GM18951 (cell line): ENCODE measurements around the gene ANAPC4.

Experiments used
- POLR2A ChIP-seq: IDR thresholded peaks from 4 replicates; pipeline ENCODE4 v1.6.1; 2011; ENCODE audit warnings: mild to moderate bottlenecking; ENCODE audit not compliant: insufficient read length, insufficient read depth; ENCODE audit errors: extremely low read depth
- in situ Hi-C: fragments of 300-500 bp; cut with MboI; formaldehyde crosslinking; loops from one replicate; pipeline ENCODE4 v1.12.0; 2022; ENCODE audit warnings: low sequenced_read_pairs, mixed read lengths, inconsistent platforms; ENCODE audit not compliant: unreplicated experiment

Gene ANAPC4

DNA sequence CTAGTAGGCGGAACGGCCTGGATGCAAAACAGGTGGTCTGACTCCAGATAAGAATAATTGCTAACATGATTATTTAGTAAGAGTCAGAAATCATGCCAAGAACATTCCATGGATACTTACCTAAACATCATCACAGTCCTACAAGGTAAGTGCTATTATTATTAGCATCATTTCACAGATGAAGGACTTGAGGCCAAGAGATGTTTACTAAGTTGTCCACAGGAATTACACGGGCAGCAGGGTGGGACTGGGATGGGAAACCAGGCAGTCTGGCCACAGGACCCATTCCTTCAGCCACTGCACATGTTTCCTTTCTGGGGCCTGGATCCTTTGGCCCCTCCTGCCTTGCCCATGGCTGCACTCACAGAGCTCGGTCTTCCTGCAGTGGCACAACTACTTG, 48.3 kb downstream of the ANAPC4 start:
- TF ChIP-seq POLR2A, result no peak
- in situ Hi-C loops, result loop anchor here (25.0 kb wide), 1 partner anchor 337 kb away; no protein-coding TSS in a partner anchor

DNA sequence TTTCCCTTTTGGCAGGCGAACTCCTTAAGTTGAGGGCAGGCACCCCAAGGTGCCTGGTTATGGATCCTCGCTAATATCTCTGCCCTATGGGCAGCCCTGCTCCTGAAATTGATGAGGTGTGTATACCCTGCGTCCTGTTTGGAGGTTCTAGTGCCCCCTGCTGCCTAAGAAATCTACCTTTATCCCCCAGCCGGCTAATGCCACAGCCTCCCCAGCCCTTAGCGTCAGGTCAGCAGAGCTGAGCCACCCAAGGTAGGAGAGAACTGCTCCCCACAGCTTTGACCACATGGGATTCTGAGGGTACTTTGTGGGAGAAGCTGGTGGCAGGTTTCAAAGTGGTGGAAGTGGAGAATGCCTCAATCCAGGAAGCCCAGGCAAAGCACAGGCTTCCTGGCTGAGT, 50.8 kb downstream of the ANAPC4 start:
- no peak for TF ChIP-seq POLR2A
- in situ Hi-C loops, result loop anchor here (25.0 kb wide), 1 partner anchor 334 kb away; no protein-coding TSS in a partner anchor

DNA sequence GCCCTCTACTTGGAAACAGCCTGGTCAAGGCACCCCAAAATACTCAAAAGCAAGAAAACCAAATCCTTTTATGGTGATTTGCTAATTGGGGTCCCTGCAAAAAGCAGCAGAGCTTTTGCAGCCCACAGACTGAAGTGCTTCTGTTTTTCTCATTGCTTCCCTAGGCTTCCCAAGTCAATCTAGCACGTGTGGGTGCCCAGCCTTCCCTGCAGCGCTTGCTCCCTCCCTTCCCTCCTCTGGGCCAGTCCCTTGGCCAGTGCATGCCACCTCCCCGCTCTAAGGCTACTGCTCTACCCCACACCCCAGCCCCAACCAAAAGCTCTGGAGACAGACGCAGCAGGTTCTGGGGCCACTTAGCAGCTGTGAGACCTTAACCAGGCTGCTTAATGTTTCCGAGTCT, 53.6 kb downstream of the ANAPC4 start:
- in situ Hi-C loops, result loop anchor here (25.0 kb wide), 1 partner anchor 332 kb away; no protein-coding TSS in a partner anchor
- TF ChIP-seq POLR2A, result no peak

DNA sequence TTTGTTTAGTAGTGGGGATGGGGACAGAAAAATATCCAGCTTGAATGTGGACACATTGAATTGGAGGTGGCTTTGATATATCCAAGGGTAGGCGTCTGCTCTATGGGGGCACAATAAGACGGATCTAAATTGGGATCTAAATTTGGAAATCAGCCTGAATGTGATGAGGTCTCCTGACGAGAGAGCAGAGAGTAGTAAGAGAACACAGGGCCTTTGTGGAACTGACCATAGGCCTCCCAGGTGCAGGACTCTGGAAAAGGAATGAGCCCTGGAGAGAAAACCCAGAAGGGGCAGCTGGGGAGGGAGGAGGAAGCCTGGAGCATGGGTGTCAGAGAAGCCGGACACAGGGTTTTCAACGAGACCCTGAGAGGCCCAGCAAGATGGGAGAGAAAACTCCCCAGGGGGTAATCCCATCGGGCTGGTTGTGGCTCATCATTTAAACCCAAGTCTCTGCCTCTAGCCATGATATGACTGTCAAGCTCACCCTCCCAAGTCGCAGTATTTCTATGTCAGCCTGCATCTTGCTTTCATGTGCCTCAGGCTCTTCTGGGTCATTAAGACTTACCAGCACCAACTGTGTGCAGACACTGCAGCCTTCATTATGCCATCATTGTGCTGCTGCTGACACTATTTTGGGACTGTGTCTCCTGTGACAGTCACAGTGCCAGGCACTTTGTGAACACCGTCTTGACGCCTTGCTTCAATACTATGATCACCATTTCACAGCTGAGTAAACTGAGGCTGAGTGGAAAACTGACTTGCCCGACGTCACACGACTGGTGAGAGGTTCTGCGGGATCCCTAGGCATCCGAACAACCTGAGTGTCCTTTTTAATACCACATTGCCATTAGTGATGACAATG, 57.1 kb downstream of the ANAPC4 start:
- in situ Hi-C loops, result loop anchor here (25.0 kb wide), 1 partner anchor 328 kb away; no protein-coding TSS in a partner anchor
- TF ChIP-seq POLR2A, result no peak

DNA sequence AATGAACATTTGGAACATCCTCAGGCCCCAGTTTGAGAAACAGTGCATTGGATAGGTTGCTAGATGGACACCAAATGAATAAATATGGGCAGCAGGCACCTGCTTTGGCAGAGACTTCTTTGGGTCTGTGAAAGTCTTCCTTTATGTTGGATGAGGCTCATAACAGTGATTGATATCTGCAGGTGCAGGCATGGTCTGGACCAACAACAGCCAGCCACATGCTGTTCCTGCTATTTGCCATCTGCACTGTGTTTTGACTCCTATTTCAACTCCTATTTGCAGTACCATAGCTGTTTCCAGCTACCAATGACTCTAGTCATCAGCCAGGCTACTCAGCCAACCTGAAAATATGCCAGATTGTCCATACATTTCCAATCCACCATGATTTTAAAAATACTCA, 60.9 kb downstream of the ANAPC4 start:
- no peak for TF ChIP-seq POLR2A
- in situ Hi-C loops, result loop anchor here (25.0 kb wide), 1 partner anchor 324 kb away; no protein-coding TSS in a partner anchor

DNA sequence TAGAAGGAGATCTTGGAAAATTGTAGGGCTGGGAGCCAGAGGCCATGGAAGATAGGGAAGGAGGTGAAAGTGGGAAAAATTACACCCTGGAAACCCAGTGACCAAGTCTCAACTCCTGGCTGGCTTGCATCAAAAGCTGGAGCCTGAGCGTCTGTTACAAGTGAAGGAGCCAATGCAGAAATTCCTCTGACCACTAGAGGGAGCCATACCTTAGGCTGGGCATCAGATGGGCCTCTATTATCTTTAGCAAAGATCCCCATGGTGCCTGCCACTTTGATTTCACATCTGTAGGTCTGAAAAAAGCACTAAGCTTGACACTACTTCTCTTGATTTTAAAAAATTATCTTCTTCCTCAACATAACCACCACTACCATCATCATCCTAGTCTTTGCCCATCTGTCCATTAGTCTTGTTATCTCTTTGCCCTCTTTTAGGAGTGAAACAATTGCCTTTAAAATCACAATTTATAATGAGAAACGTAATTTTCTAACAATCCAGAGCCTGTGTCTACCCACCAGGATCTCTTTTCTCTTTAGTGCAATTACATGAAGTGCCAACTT, 62.9 kb downstream of the ANAPC4 start:
- no peak for TF ChIP-seq POLR2A
- in situ Hi-C loops, result loop anchor here (25.0 kb wide), 1 partner anchor 322 kb away; no protein-coding TSS in a partner anchor

DNA sequence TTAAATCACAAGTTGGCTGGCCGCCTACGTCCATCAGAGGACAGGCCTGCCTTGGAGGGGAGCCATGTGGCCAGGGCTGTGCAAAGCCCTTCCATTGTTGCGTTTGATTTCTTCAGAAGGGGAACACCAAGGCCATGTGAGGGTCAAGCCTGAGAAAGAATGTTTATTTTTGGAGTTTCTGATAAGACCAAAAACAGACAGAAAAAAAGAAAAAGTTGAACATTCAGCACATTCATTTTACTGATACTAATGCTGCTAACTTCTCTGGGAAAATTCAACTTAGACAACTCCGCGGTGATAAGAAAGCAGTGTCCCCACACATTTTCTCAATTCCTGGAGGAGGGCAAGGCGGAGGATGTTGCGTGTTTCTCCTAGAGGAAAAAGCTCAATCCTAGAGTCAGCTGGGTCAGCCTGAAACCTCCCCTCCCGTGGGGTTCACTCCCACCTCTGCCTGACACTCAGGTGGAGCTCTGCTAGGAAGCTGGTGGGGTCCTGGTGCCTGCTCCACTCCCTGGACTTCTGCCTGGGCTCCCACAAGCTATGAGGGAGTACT, 63.5 kb downstream of the ANAPC4 start:
- no peak for TF ChIP-seq POLR2A
- in situ Hi-C loops, result loop anchor here (25.0 kb wide), 1 partner anchor 322 kb away; no protein-coding TSS in a partner anchor

DNA sequence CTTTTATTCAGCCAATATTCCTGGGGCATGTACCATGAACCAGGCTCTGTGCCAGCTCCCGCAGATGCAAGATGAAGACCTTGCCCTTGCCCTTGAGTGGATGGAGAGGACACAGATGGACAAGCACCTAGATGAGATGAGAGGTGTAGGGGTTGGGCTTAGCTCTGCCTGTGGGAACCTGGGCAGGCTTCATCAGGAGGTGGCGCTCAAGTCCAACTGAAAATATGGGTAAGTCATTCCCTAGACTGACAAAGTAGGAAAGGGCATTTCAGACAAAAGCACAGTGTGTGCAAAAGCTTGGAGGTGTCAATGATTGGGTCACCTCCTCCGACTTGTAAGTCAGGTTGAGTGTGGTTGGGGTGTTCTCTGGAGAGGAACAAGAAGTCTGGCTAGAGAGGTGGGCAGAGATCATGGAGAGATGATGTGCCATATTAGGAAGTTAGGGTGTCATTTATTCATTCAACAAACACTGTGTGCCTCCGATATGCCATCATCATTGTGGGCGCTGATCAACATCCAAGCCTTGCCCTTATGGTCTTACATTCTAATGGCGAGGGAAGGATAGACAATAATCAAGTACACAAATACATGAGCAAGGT, 64.6 kb downstream of the ANAPC4 start:
- TF ChIP-seq POLR2A, result no peak
- in situ Hi-C loops, result loop anchor here (25.0 kb wide), 1 partner anchor 321 kb away; no protein-coding TSS in a partner anchor

DNA sequence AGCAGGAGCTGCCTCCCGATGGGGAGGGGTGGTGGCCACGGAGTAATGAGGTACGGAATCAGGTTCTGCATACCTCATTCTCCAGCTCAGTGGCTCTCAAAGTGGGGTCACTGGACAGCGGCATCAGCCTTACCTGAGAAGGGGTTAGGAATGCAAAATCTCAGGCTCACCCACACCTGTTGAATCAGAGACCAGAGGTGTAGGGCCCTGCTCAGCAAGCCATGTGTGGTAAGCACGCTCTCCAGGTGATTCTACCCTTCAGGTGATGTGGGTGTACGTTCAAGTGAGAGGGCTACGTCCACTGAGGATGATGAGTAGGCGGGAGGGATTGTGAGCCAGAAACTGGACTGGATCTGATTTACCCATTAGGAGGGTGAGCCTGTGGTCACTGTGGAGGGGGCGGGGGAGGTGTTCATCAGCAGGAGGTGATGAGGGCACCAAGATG, 65.8 kb downstream of the ANAPC4 start:
- no peak for TF ChIP-seq POLR2A
- in situ Hi-C loops, result loop anchor here (25.0 kb wide), 1 partner anchor 319 kb away; no protein-coding TSS in a partner anchor

DNA sequence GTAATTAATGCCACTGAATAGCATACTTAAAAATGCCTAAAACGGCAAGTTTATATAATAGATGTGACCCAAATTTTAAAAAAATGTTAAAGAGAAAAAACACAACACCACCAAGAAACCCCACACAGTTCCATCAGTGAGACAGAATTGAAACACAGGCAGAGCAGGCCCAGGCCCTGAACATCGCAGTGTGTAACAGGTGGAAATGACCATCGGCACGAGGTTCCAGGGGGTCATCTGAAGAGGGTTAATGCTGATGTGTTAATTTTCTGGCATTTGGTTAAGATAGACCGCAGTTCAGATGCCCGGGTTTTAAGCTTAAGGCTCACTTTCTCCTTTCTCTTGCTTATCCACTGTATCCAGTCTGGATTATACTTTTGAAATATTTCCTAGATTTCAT, 66.8 kb downstream of the ANAPC4 start:
- TF ChIP-seq POLR2A, result no peak
- in situ Hi-C loops, result loop anchor here (25.0 kb wide), 1 partner anchor 318 kb away; no protein-coding TSS in a partner anchor

DNA sequence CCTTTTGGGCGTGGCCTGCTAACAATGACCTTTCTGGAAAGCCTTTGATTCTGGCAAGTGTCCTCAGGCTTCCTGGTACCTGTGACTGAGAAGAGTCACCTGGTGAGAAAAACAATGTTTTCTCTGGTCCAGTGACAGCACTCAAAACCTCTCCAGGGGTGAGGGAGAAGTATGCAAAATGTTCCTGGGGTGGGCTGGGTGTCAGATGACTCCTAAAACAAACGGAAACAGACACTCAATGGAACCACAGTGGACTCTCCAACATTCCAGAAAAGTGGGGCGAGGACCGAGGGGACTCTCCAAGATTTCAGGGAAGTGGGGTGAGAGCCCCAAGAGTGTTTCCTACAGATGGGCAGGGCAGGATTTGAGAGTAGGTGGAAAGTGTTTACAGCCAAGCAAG, 69.5 kb downstream of the ANAPC4 start:
- in situ Hi-C loops, result loop anchor here (25.0 kb wide), 1 partner anchor 316 kb away; no protein-coding TSS in a partner anchor
- no peak for TF ChIP-seq POLR2A

DNA sequence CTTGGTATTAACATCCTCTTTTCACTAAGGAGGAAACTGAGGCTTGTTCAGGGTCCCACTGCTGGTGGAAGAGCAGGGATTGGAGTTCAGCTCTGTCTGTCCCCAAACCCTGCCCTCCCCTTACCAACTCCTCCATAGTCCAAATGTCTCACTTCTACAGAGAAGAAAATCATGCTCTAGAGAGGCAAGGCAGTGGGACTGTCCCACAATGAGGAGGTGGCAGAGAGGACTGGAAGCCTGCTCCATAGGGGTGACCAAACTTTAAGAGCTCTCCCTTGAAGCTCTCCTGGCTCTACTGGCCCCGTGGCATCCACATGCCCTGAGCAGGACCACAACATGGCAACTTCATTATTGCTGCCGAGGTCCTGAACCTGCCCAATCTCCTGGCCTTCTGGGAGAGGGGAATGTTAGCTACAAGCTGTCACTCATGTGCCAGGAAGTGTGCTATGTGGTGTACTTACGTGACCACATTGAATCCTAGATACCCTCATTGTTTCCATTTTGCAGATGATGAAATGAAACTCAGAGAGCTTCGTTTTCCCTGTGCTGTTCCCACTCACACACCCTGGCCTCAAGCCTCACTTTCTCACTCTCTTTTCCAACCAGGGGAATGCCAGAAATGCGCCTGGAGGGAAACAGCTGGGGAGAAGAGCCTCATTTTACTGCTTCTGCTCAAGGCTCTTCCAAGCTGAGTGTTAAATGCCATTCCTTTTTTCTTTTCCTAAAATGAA, 71.5 kb downstream of the ANAPC4 start:
- in situ Hi-C loops, result loop anchor here (25.0 kb wide), 1 partner anchor 314 kb away; no protein-coding TSS in a partner anchor
- no peak for TF ChIP-seq POLR2A
